HG03139 (cell line): ENCODE results near the gene DPYSL4.

Source experiments
- ATAC-seq: cut with Tn5 transposase; IDR thresholded peaks from one replicate; pipeline ENCODE4 v1.9.1; 2021; ENCODE audit not compliant: unreplicated experiment

DPYSL4 gene

GRCh38 chr10:132193907-132194552 lies 7.3 kb downstream of the DPYSL4 start:
- no peak for ATAC-seq

GRCh38 chr10:132194726-132195125 lies 8.0 kb downstream of the DPYSL4 start:
- ATAC-seq: no peak

GRCh38 chr10:132195366-132196075 lies 8.8 kb downstream of the DPYSL4 start:
- ATAC-seq: no peak

- no peak for ATAC-seq
Observed at GRCh38 chr10:132196178-132197113, 9.7 kb downstream of the DPYSL4 start.

GRCh38 chr10:132197271-132198067 lies 10.7 kb downstream of the DPYSL4 start:
- no peak for ATAC-seq

- ATAC-seq: no peak
Observed at GRCh38 chr10:132198068-132198370, 11.3 kb downstream of the DPYSL4 start.

- no peak for ATAC-seq
Observed at GRCh38 chr10:132198381-132199181, 11.8 kb downstream of the DPYSL4 start.

- no peak for ATAC-seq
Observed at GRCh38 chr10:132199268-132199853, 12.6 kb downstream of the DPYSL4 start.

GRCh38 chr10:132199854-132200311 lies 13.1 kb downstream of the DPYSL4 start:
- no peak for ATAC-seq

GRCh38 chr10:132200344-132201110 lies 13.8 kb downstream of the DPYSL4 start:
- ATAC-seq: no peak

GRCh38 chr10:132201111-132201969 lies 14.6 kb downstream of the DPYSL4 start:
- ATAC-seq: no peak

- ATAC-seq: no peak
Observed at GRCh38 chr10:132202070-132202970, 15.6 kb downstream of the DPYSL4 start.

GRCh38 chr10:132203256-132204077 lies 16.7 kb downstream of the DPYSL4 start:
- no peak for ATAC-seq

- no peak for ATAC-seq
Observed at GRCh38 chr10:132204078-132204780, 17.5 kb downstream of the DPYSL4 start.

GRCh38 chr10:132204781-132205473 lies 18.2 kb downstream of the DPYSL4 start:
- ATAC-seq: no peak
